H1 (cell line): ENCODE measurements around the gene TRDN. TPM values are rescaled to one million over a fixed set of nuclear protein-coding genes. Genes with fewer than 3 reads are reported as not detected.

Experiments
- CTCF ChIA-PET: fragments of 300-600 bp; sonication (Branson Sonifier 250); formaldehyde crosslinking; loops from one replicate; lab custom pipeline; 2021; ENCODE audit not compliant: partially characterized antibody; lab: Charles Lee
- POLR2A ChIA-PET: fragments of 300-600 bp; sonication (Branson Sonifier 250); formaldehyde crosslinking; loops from one replicate; lab custom pipeline; 2021; ENCODE audit warnings: inconsistent platforms; ENCODE audit not compliant: partially characterized antibody; lab: Charles Lee
- DNase-seq, 2 experiments: peaks; one replicate each; pipeline versions ENCODE4 v3.0.0 to v3.0.0-alpha.2; 2010 to 2022; ENCODE audit warnings: low spot score in 2 of 2, low read depth in 1 of 2, mixed read lengths in 1 of 2
- FAIRE-seq: peaks from 2 replicates; lab custom pipeline; 2011; peaks lifted over from hg19 to GRCh38; lab: Jason Lieb, UNC
- H2AFZ ChIP-seq: 2 replicates; pipeline ENCODE4 v1.8.1; 2012; ENCODE audit warnings: low read length, inconsistent platforms
- H2AK5ac ChIP-seq: 2 replicates; pipeline ENCODE4 v1.6.1; 2013; ENCODE audit warnings: low read depth, low read length
- H2BK120ac ChIP-seq: replicated peaks from 2 replicates; pipeline ENCODE3; 2013; ENCODE audit warnings: low read depth, low read length, inconsistent platforms
- H2BK12ac ChIP-seq: 2 replicates; pipeline ENCODE4 v1.6.1; 2013; ENCODE audit warnings: low read depth, low read length
- H2BK15ac ChIP-seq: 2 replicates; pipeline ENCODE4 v1.6.1; 2013; ENCODE audit warnings: low read length
- H2BK20ac ChIP-seq: 2 replicates; pipeline ENCODE4 v1.6.1; 2013; ENCODE audit warnings: low read length
- H2BK5ac ChIP-seq: 2 replicates; pipeline ENCODE4 v1.6.1; 2013; ENCODE audit warnings: low read depth, low read length
- H3K14ac ChIP-seq: 2 replicates; pipeline ENCODE4 v1.6.1; 2013; ENCODE audit warnings: inconsistent platforms; ENCODE audit not compliant: insufficient read length
- H3K18ac ChIP-seq: 2 replicates; pipeline ENCODE4 v1.6.1; 2013; ENCODE audit warnings: low read length; ENCODE audit errors: extremely low read depth
- H3K23ac ChIP-seq: 2 replicates; pipeline ENCODE4 v1.6.1; 2013; ENCODE audit warnings: inconsistent platforms; ENCODE audit not compliant: insufficient read length
- H3K23me2 ChIP-seq: 2 replicates; pipeline ENCODE4 v1.6.1; 2013; ENCODE audit warnings: low read depth, low read length
- H3K27ac ChIP-seq: 2 replicates; pipeline ENCODE4 v1.6.1; 2011; ENCODE audit warnings: low read depth, low read length, inconsistent platforms
- H3K27me3 ChIP-seq, 4 experiments: replicated peaks in 1 of 4; 1 replicate in 1 of 4; 2 replicates in 3 of 4; pipeline versions ENCODE4 v1.6.1 to v1.8.1; 2011 to 2013; ENCODE audit warnings: low read length in 3 of 4, mild to moderate bottlenecking in 3 of 4, inconsistent platforms in 2 of 4, mixed read lengths in 2 of 4, moderate library complexity in 1 of 4; ENCODE audit not compliant: control insufficient read depth in 3 of 4, insufficient read depth in 3 of 4; ENCODE audit errors: extremely low read depth in 1 of 4
- H3K36me3 ChIP-seq, 4 experiments: 2 replicates each; pipeline versions ENCODE4 v1.6.1 to v1.8.1; 2011 to 2013; ENCODE audit warnings: mild to moderate bottlenecking in 4 of 4, low read length in 3 of 4, moderate library complexity in 2 of 4, control low read depth in 1 of 4, inconsistent platforms in 1 of 4; ENCODE audit not compliant: insufficient read depth in 4 of 4, control insufficient read depth in 2 of 4
- H3K4ac ChIP-seq: replicated peaks from 2 replicates; pipeline ENCODE3; 2013; ENCODE audit warnings: low read length, low read depth, mixed read lengths, inconsistent platforms; ENCODE audit not compliant: insufficient read length
- H3K4me1 ChIP-seq, 4 experiments: replicated peaks in 1 of 4; 1 replicate in 1 of 4; 2 replicates in 3 of 4; pipeline versions ENCODE4 v1.6.1 to v1.8.1; 2011 to 2013; ENCODE audit warnings: low read length in 3 of 4, inconsistent platforms in 2 of 4, mixed read lengths in 1 of 4; ENCODE audit not compliant: insufficient read depth in 4 of 4, control insufficient read depth in 3 of 4
- H3K4me2 ChIP-seq, 2 experiments: 2 replicates each; pipeline versions ENCODE4 v1.6.1 to v1.8.1; 2011 to 2013; ENCODE audit warnings: low read depth in 2 of 2, low read length in 2 of 2, control low read depth in 1 of 2, inconsistent platforms in 1 of 2, mild to moderate bottlenecking in 1 of 2; ENCODE audit not compliant: insufficient read depth in 1 of 2
- H3K4me3 ChIP-seq, 4 experiments: fragments of 200-600, 300-600 bp in 1 of 4; sonication (generic), shearing (Covaris generic), sonication (Bioruptor Twin) in 1 of 4; 2 replicates each; pipeline versions ENCODE4 v1.5.1 to v1.8.1; 2011 to 2016; ENCODE audit warnings: low read length in 4 of 4, low read depth in 3 of 4, control low read depth in 2 of 4, inconsistent platforms in 2 of 4, mild to moderate bottlenecking in 2 of 4, mixed read lengths in 1 of 4, moderate library complexity in 1 of 4; ENCODE audit not compliant: insufficient read depth in 2 of 4; ENCODE audit errors: extremely low read depth in 1 of 4
- H3K56ac ChIP-seq: replicated peaks from 2 replicates; pipeline ENCODE3; 2013; ENCODE audit warnings: low read depth, mild to moderate bottlenecking, mixed read lengths, low read length, inconsistent platforms; ENCODE audit not compliant: insufficient read length
- H3K79me1 ChIP-seq: 2 replicates; pipeline ENCODE4 v1.6.1; 2013; ENCODE audit warnings: low read depth, low read length, control low read depth
- H3K79me2 ChIP-seq, 2 experiments: 2 replicates each; pipeline versions ENCODE4 v1.6.1 to v1.8.1; 2012 to 2013; ENCODE audit warnings: low read length in 2 of 2, mild to moderate bottlenecking in 2 of 2, inconsistent platforms in 1 of 2; ENCODE audit not compliant: insufficient read depth in 2 of 2, control insufficient read depth in 1 of 2
- H3K9ac ChIP-seq, 4 experiments: replicated peaks in 1 of 4; 1 replicate in 1 of 4; 2 replicates in 3 of 4; pipeline versions ENCODE4 v1.6.1 to v1.8.1; 2011 to 2013; ENCODE audit warnings: low read depth in 3 of 4, low read length in 3 of 4, control low read depth in 2 of 4, mild to moderate bottlenecking in 2 of 4, moderate library complexity in 2 of 4, inconsistent platforms in 1 of 4; ENCODE audit errors: extremely low read depth in 1 of 4
- H3K9me3 ChIP-seq, 2 experiments: 2 replicates each; pipeline versions ENCODE4 v1.6.1 to v1.8.1; 2012 to 2013; ENCODE audit warnings: mild to moderate bottlenecking in 2 of 2, moderate library complexity in 2 of 2, control low read depth in 1 of 2, inconsistent platforms in 1 of 2, low read depth in 1 of 2, low read length in 1 of 2, mixed read lengths in 1 of 2; ENCODE audit not compliant: insufficient read depth in 2 of 2
- H4K20me1 ChIP-seq, 2 experiments: replicated peaks in 1 of 2; 2 replicates each; pipeline versions ENCODE3 to v1.8.1; 2011 to 2013; ENCODE audit warnings: inconsistent platforms in 2 of 2, low read length in 2 of 2, mild to moderate bottlenecking in 1 of 2; ENCODE audit not compliant: insufficient read depth in 2 of 2, control insufficient read depth in 1 of 2
- H4K5ac ChIP-seq: 2 replicates; pipeline ENCODE4 v1.6.1; 2013; ENCODE audit warnings: low read length, low read depth, mixed read lengths, inconsistent platforms; ENCODE audit not compliant: insufficient read length
- H4K8ac ChIP-seq: 2 replicates; pipeline ENCODE4 v1.8.0; 2013; ENCODE audit warnings: mild to moderate bottlenecking, moderate library complexity, low read length, inconsistent platforms; ENCODE audit not compliant: insufficient read depth; ENCODE audit errors: extremely low read depth
- H4K91ac ChIP-seq: replicated peaks from 2 replicates; pipeline ENCODE3; 2013; ENCODE audit warnings: low read length, mixed read lengths, inconsistent platforms; ENCODE audit not compliant: insufficient read length
- CBX5 ChIP-seq: fragments of 300-800, 300-1000 bp; sonication (generic); IDR thresholded peaks from 2 replicates; pipeline ENCODE4 v1.7.1; 2016; ENCODE audit warnings: antibody characterized with exemption, low read length, low read depth
- CHD1 ChIP-seq: IDR thresholded peaks from 2 replicates; pipeline ENCODE4 v1.6.1; 2012; ENCODE audit warnings: low read depth, low read length, improper control_type of control experiment
- HDAC2 ChIP-seq, 2 experiments: fragments of 300-600 bp in 1 of 2; sonication (generic) in 1 of 2; IDR thresholded peaks; 2 replicates each; pipeline ENCODE4 v1.6.1; 2011 to 2012; ENCODE audit warnings: low read depth in 2 of 2, low read length in 2 of 2, mild to moderate bottlenecking in 2 of 2, moderate library complexity in 2 of 2, borderline replicate concordance in 1 of 2, inconsistent platforms in 1 of 2
- JUN ChIP-seq: IDR thresholded peaks from 2 replicates; pipeline ENCODE4 v1.6.1; 2011; ENCODE audit warnings: low read depth, mild to moderate bottlenecking, improper control_type of control experiment, low read length
- RBBP5 ChIP-seq: IDR thresholded peaks from 2 replicates; pipeline ENCODE4 v1.7.1; 2012; ENCODE audit warnings: low read depth, mild to moderate bottlenecking, inconsistent platforms, low read length, moderate library complexity, borderline replicate concordance
- RFX5 ChIP-seq: IDR thresholded peaks from 2 replicates; pipeline ENCODE4 v1.6.1; 2011; ENCODE audit warnings: low read depth, low read length, improper control_type of control experiment, borderline replicate concordance
- RXRA ChIP-seq: IDR thresholded peaks from 2 replicates; pipeline ENCODE4 v1.6.1; 2011; ENCODE audit warnings: low read depth, mild to moderate bottlenecking, low read length, moderate library complexity; ENCODE audit not compliant: insufficient read depth
- SIN3A ChIP-seq, 2 experiments: IDR thresholded peaks in 1 of 2; conservative IDR thresholded peaks in 1 of 2; 2 replicates each; pipeline ENCODE4 v1.6.1; 2011 to 2012; ENCODE audit warnings: low read length in 2 of 2, improper control_type of control experiment in 1 of 2, low read depth in 1 of 2, mild to moderate bottlenecking in 1 of 2
- SP2 ChIP-seq: IDR thresholded peaks from 2 replicates; pipeline ENCODE4 v1.6.1; 2012; ENCODE audit warnings: mild to moderate bottlenecking, low read length, inconsistent platforms
- WGBS, 2 experiments: shearing (Covaris generic) in 1 of 2; methylation state at CpG; one replicate each; pipeline versions ENCODE4 v1.1.6 to v1.1.7; 2013 to 2015; ENCODE audit warnings: low lambda C conversion rate in 2 of 2, mixed read lengths in 2 of 2, inconsistent platforms in 1 of 2, low coverage in 1 of 2, missing lambda C conversion rate in 1 of 2; ENCODE audit not compliant: insufficient replicate concordance in 2 of 2, insufficient coverage in 1 of 2, insufficient read length in 1 of 2; ENCODE audit errors: extremely low coverage in 1 of 2, missing lambda C conversion rate in 1 of 2; 5-methylcytosine and 5-hydroxymethylcytosine counted together
- polyA plus RNA-seq, 7 experiments: library from polyadenylated mRNA; depleted of rRNA in 3 of 7; stranded (reverse) in 5 of 7; unstranded in 2 of 7; fragments of >200 nt in 5 of 7; fragments of 200-250 nt in 2 of 7; gene quantifications; 1 replicate in 5 of 7; 2 replicates in 1 of 7; 4 replicates in 1 of 7; pipeline versions ENCODE4 v1.2.1 to v1.2.3, GENCODE V29; 2011 to 2013; ENCODE audit warnings: missing spikeins in 2 of 7, mixed read lengths in 2 of 7
- total RNA-seq: library from RNA; stranded (reverse); fragmentation: NEBNext Ultra II Directional; extraction: Animal tissue kit (Norgen Biotek cat#: 25700); gene quantifications from 2 replicates; pipeline ENCODE4 v1.2.1, GENCODE V29; 2021
- TF ChIP-seq, protein P1 (sequence below): IDR thresholded peaks from 2 replicates; pipeline ENCODE4 v1.6.1; 2011; ENCODE audit warnings: low read depth, mild to moderate bottlenecking, low read length; ENCODE audit not compliant: insufficient read depth
- TF ChIP-seq, protein P2 (sequence below): IDR thresholded peaks from 2 replicates; pipeline ENCODE4 v1.6.1; 2011; ENCODE audit warnings: low read length, improper control_type of control experiment

TRDN gene
- total and polyA plus RNA-seq, 2 of the 8 experiments (the other 6 are each of a cell fraction or from before 2014, with no cell fraction given), result 1.6 to 41.6 TPM

DNA sequence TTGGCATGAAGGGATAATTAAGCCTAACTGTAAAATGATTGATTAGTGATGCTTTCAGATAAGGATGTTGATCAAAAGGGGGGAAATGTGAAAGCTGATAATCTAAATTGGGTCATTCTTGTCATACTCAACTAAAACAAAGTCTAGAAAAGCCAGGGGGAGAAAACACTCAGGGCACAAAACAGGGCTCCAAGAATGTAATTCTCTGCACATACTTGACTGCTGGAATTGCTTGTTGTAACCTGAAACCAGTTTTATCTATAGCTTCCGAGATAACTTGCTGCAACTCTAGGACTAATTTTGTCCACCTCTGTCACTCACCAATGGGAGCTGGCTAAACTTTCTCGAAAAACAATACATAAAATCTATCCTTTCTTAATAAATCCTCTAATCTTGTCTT is 330.4 kb downstream of the TRDN start:
- Histone ChIP-seq H2BK120ac (no peak overlapping the region), H3K23ac (no peak overlapping the region), H3K79me1 (no peaks in the 10 kb centered on the region), H2AFZ (no peak overlapping the region), H4K8ac (no peak overlapping the region), H2BK15ac (no peak overlapping the region), H2BK20ac (no peak overlapping the region), H3K27me3 (no peaks in the 10 kb centered on the region), H3K4me2 (no peak overlapping the region), H3K79me2 (no peaks in the 10 kb centered on the region), H3K56ac (no peak overlapping the region), H3K9ac (no peak overlapping the region), H3K4me3 (no peak overlapping the region), H3K9me3 (no peaks in the 10 kb centered on the region), H2BK5ac (no peak overlapping the region), H3K14ac (no peak overlapping the region), H3K23me2 (no peaks in the 10 kb centered on the region), H3K36me3 (no peaks in the 10 kb centered on the region), H3K27ac (no peak overlapping the region), H4K91ac (no peak overlapping the region)
- DNase-seq, result no peak
- 93% methylated on average over 2 of the region's 2 CpGs; no CpG with 5 or more reads in 1 of the 2 experiments for WGBS, 2 experiments
- ChIA-PET POLR2A (no interaction called here), CTCF (interaction anchor here (0.7 to 1.1 kb wide), 3 partner anchors 434 to 775 kb away, joined by 3 read pairs; no protein-coding TSS in a partner anchor)
- no peak for TF ChIP-seq RFX5
- TF ChIP-seq JUN, result no peak
- TF ChIP-seq HDAC2 (IDR thresholded peaks at IDR 0.05; ENCODE audit: borderline replicate concordance in 1 of 2, low read depth in 2 of 2, low read length in 2 of 2), result no peak
- no peak for TF ChIP-seq RBBP5
- TF ChIP-seq, protein P1, sequence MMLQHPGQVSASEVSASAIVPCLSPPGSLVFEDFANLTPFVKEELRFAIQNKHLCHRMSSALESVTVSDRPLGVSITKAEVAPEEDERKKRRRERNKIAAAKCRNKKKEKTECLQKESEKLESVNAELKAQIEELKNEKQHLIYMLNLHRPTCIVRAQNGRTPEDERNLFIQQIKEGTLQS, result no peak
- no peak for TF ChIP-seq SP2
- no peak for TF ChIP-seq CBX5
- TF ChIP-seq, protein P2, sequence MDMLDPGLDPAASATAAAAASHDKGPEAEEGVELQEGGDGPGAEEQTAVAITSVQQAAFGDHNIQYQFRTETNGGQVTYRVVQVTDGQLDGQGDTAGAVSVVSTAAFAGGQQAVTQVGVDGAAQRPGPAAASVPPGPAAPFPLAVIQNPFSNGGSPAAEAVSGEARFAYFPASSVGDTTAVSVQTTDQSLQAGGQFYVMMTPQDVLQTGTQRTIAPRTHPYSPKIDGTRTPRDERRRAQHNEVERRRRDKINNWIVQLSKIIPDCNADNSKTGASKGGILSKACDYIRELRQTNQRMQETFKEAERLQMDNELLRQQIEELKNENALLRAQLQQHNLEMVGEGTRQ, result no peak
- TF ChIP-seq RXRA, result no peak
- no peak for TF ChIP-seq SIN3A (conservative IDR thresholded peaks at IDR 0.05 in 1 of 2, IDR thresholded peaks at IDR 0.05 in 1 of 2; ENCODE audit: low read depth in 1 of 2, low read length in 2 of 2)
- TF ChIP-seq CHD1, result no peak
- TF ChIP-seq, all 59 proteins: peak for 0
- Histone ChIP-seq H3K4ac (no peak overlapping the region), H4K20me1 (no peaks in the 10 kb centered on the region), H2AK5ac (no peak overlapping the region), H3K18ac (no peak overlapping the region), H4K5ac (no peak overlapping the region), H2BK12ac (no peak overlapping the region), H3K4me1 (no peaks in the 10 kb centered on the region)
- FAIRE-seq, result no peak
